Measurements from ENCODE around the gene SF3B3.

DNA sequence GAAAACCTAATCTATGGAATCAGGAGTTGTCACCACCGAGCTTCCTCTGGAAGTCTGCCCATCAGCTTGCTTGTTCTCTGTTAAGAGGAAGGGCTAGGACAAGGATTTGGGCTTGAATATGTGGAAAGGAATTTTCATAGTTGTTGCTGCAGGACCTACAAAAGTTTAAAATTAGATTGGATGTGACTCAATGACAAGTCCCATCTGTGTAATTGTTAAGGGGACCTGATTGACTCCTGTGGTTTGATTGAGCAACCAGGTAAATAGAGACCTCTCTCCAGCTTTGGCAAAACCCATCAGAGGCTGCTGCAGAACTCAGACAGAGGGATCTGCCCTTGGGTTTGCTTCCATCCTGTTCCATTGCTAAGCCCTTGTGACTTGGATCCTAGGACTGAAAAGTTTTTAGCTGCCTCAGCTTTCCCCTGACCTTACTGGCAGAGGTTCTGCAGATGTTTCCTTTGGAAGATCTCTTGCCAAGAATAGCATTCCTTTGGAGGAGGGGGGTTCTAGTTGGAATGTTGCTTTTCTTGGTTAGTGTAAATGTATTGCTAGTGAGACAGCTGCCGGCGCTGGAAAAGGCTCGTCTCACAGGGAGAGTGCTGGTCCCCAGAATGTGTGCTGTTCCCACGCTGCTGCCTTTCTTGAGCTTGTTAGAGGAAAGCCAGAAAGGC, 50.0 kb downstream of the SF3B3 start:
- TF ChIP-seq EZH2 (IDR thresholded peaks at IDR 0.05; ENCODE audit: low read length), result no peak
- TF ChIP-seq, protein P1, sequence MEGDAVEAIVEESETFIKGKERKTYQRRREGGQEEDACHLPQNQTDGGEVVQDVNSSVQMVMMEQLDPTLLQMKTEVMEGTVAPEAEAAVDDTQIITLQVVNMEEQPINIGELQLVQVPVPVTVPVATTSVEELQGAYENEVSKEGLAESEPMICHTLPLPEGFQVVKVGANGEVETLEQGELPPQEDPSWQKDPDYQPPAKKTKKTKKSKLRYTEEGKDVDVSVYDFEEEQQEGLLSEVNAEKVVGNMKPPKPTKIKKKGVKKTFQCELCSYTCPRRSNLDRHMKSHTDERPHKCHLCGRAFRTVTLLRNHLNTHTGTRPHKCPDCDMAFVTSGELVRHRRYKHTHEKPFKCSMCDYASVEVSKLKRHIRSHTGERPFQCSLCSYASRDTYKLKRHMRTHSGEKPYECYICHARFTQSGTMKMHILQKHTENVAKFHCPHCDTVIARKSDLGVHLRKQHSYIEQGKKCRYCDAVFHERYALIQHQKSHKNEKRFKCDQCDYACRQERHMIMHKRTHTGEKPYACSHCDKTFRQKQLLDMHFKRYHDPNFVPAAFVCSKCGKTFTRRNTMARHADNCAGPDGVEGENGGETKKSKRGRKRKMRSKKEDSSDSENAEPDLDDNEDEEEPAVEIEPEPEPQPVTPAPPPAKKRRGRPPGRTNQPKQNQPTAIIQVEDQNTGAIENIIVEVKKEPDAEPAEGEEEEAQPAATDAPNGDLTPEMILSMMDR (optimal IDR thresholded peaks at IDR 0.05 in 1 of 3, IDR thresholded peaks at IDR 0.05 in 1 of 3, conservative IDR thresholded peaks at IDR 0.05 in 1 of 3; ENCODE audit: extremely low read depth in 1 of 3, insufficient read depth in 2 of 3, low read length in 3 of 3), result no peak
